ENCODE data around the gene SC5D. TPM values are rescaled to one million over a fixed set of nuclear protein-coding genes. Genes with fewer than 3 reads are reported as not detected.

The SC5D gene
- total RNA-seq, 2 donors from 2014 or later, result 24.7 to 29.7 TPM

GRCh38 chr11:121300313-121300971, 7.9 kb downstream of the SC5D start:
- H3K4me1 Mint-ChIP-seq, result peaks cover 29% of the 10 kb centered on the region
- peaks cover 6% of the 10 kb centered on the region for H3K36me3 Mint-ChIP-seq (ENCODE audit: low read depth)
- H3K27ac Mint-ChIP-seq, result no peak overlapping the region
- no peak overlapping the region for H3K4me3 Mint-ChIP-seq
- ATAC-seq (no peak), DNase-seq (no peak)
- no peaks in the 10 kb centered on the region for H3K9me3 ChIP-seq (ENCODE audit: control insufficient read depth, low read length, poor library complexity, severe bottlenecking)
- H3K27me3 Mint-ChIP-seq, result no peaks in the 10 kb centered on the region

DNA sequence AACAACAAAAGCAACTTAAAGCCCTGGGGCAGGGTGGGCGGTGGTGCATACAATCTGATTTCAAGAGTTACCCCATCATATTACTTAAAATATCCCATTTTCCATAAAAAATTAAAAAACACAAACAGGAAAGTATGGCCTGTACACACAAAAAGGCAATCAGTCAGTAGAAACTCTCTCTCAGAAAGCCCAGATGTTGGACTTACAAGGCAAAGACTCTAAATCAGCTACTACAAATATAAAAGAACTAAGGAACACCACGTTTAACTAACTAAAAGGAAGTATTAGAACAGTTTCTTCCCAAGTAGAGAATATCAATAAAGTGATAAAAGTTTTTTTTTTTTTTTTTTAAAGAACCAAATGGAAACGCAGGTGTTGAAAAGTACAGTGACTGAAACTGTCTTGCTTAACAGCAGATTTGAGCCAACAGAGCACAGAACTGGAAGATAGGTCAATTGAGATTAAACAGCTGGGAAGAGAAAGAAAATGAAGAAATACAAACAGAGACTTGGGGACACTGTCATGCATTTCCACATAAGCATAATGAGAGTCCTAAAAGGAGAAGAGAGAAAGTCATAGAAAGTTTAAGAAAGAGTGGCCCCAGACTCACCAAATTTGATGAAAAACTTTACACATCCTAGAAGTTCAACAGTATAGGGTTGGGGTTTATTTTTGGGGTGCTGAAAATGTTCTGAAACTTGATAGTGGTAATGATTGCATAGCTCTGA, 8.6 kb downstream of the SC5D start:
- H3K4me1 Mint-ChIP-seq, result peaks cover 25% of the 10 kb centered on the region
- H3K36me3 Mint-ChIP-seq (ENCODE audit: low read depth), result peaks cover 6% of the 10 kb centered on the region
- no peaks in the 10 kb centered on the region for H3K9me3 ChIP-seq (ENCODE audit: control insufficient read depth, low read length, poor library complexity, severe bottlenecking)
- no peaks in the 10 kb centered on the region for H3K27me3 Mint-ChIP-seq
- no peak overlapping the region for H3K4me3 Mint-ChIP-seq
- peak overlapping the region; percentile 74 for H3K27ac Mint-ChIP-seq
- ATAC-seq (no peak), DNase-seq (no peak)

- Mint-ChIP-seq H3K4me1 (peaks cover 14% of the 10 kb centered on the region), H3K36me3 (ENCODE audit: low read depth) (peaks cover 7% of the 10 kb centered on the region), H3K27ac (peak overlapping the region; percentile 51), H3K4me3 (no peak overlapping the region), H3K27me3 (no peaks in the 10 kb centered on the region)
- DNase-seq (no peak), ATAC-seq (no peak)
- no peaks in the 10 kb centered on the region for H3K9me3 ChIP-seq (ENCODE audit: control insufficient read depth, low read length, poor library complexity, severe bottlenecking)
These were observed 12.2 kb downstream of the SC5D start for GRCh38 chr11:121304759-121305158.

DNA sequence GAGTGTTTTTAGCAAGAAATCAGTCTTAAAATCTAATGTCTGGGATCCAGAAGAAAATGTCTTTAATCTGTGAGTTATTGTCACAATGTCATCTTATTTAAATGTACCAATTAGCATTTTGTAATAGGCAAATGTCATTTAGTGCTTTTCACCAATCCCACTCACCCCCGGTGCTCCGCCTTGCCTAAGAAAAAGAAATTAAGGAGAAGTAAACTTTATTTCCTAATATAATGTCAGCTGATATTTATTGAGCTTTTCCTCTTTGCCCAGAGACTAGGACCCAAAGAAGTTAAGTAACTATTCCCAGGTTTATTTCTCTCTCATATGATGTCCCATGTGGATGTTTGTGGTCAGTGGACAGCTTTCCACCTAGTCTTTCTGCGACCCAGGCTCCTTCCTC, 16.2 kb downstream of the SC5D start:
- Mint-ChIP-seq H3K4me3 (no peak overlapping the region), H3K27me3 (no peaks in the 10 kb centered on the region), H3K27ac (no peak overlapping the region), H3K4me1 (peaks cover 3% of the 10 kb centered on the region), H3K36me3 (ENCODE audit: low read depth) (peaks cover 9% of the 10 kb centered on the region)
- no peaks in the 10 kb centered on the region for H3K9me3 ChIP-seq (ENCODE audit: control insufficient read depth, low read length, poor library complexity, severe bottlenecking)
- DNase-seq, result no peak
- no peak for ATAC-seq

DNA sequence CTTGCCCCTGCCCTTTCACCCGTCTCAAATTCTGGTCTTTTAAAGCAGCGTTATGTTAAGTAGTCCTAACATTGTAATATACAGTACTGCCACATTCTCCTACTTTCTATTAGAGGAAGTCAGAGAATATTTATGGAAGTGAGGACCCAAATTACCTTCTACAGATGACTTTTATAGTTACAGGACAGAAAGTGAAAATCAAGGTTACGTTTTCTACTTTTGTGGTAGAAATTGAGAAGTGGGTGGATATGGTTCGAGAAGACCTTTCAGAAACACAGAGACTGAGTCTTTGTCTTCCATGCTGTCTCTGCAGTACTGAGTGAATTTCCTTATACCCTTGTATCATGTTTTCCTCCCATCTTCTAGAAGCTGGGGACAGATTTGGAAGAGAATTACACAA, 17.1 kb downstream of the SC5D start:
- DNase-seq, result no peak
- H3K9me3 ChIP-seq (ENCODE audit: control insufficient read depth, low read length, poor library complexity, severe bottlenecking), result no peaks in the 10 kb centered on the region
- H3K4me3 Mint-ChIP-seq, result no peak overlapping the region
- no peaks in the 10 kb centered on the region for H3K27me3 Mint-ChIP-seq
- ATAC-seq, result no peak
- H3K36me3 Mint-ChIP-seq (ENCODE audit: low read depth), result peaks cover 9% of the 10 kb centered on the region
- peaks cover 3% of the 10 kb centered on the region for H3K4me1 Mint-ChIP-seq
- H3K27ac Mint-ChIP-seq, result no peak overlapping the region

DNA sequence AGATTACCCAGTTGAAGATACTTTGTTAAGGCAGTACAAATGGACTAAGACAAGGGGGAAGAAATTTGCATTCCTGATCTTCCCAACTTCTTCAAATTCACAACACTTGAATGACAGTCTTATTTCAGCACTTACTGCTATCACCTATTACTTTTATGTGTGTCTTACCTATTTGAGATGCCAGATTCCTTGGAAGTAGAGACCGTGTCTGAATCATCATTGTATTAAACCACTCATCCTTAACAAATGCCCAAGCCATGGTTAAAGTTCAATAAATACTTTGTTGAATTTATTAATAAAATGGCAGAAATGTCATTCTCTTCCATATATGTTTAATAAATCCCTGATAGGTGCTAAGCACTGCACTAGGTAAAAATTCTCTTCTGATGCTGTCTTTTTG, 18.3 kb downstream of the SC5D start:
- Mint-ChIP-seq H3K4me1 (peaks cover under 1% of the 10 kb centered on the region), H3K4me3 (no peak overlapping the region), H3K27me3 (no peaks in the 10 kb centered on the region), H3K27ac (peak overlapping the region; percentile 21), H3K36me3 (ENCODE audit: low read depth) (peaks cover 6% of the 10 kb centered on the region)
- DNase-seq, result no peak
- no peak for ATAC-seq
- H3K9me3 ChIP-seq (ENCODE audit: control insufficient read depth, low read length, poor library complexity, severe bottlenecking), result no peaks in the 10 kb centered on the region

DNA sequence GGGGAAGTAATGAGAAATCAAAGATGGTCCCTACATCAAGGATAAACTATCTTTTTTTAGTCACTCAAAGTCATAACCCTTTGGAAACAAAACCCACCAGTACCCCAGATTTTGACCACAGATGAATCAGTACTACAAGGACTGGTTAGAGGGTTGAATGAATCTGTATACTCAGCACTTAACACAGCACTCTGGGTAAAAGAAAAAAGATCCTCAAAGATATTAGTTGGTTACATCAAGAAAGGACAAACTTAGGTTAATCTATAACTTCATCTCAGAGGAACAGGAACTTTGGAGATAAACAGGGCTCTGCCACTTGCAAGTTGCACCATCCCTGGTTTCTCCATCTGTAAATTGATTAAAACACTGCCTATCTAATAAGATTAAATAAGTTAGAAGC, 18.8 kb downstream of the SC5D start:
- Mint-ChIP-seq H3K4me1 (peaks cover 3% of the 10 kb centered on the region), H3K27ac (peak overlapping the region; percentile 21)

DNA sequence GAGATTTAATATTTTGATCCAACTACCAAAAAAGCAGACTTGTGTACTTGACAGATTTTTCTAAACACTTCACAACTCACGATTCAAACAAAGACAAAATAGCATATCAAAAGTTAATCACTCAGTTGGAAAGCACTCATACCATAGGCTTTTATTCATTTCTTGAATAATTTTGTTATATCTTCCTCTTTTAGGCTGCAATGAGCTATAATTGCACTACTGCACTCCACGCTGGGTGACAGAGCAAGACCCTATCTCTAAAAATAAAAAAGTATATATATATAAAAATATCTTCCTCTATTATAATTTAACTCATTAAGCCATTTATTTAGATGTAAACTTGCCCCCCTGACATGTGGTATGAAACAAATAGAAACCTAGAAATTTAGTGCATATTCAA, 19.9 kb downstream of the SC5D start:
- peaks cover 3% of the 10 kb centered on the region for H3K4me1 Mint-ChIP-seq
- H3K27ac Mint-ChIP-seq, result no peak overlapping the region
- no peaks in the 10 kb centered on the region for H3K27me3 Mint-ChIP-seq
- no peaks in the 10 kb centered on the region for H3K9me3 ChIP-seq (ENCODE audit: control insufficient read depth, low read length, poor library complexity, severe bottlenecking)
- DNase-seq (no peak), ATAC-seq (no peak)
- peaks cover 2% of the 10 kb centered on the region for H3K36me3 Mint-ChIP-seq (ENCODE audit: low read depth)
- H3K4me3 Mint-ChIP-seq, result no peak overlapping the region

More for the DNA sequence above, 18.8 kb downstream of the SC5D start:
- no peak for ATAC-seq
- H3K4me3 Mint-ChIP-seq, result no peak overlapping the region
- no peaks in the 10 kb centered on the region for H3K27me3 Mint-ChIP-seq
- DNase-seq, result no peak
- H3K9me3 ChIP-seq (ENCODE audit: control insufficient read depth, low read length, poor library complexity, severe bottlenecking), result no peaks in the 10 kb centered on the region
- peaks cover 4% of the 10 kb centered on the region for H3K36me3 Mint-ChIP-seq (ENCODE audit: low read depth)

- DNase-seq (no peak), ATAC-seq (peak; percentile 78)
- H3K4me1 Mint-ChIP-seq, result peaks cover 25% of the 10 kb centered on the region
- H3K9me3 ChIP-seq (ENCODE audit: control insufficient read depth, low read length, poor library complexity, severe bottlenecking), result no peaks in the 10 kb centered on the region
- no peaks in the 10 kb centered on the region for H3K36me3 Mint-ChIP-seq (ENCODE audit: low read depth)
- peaks cover 7% of the 10 kb centered on the region for H3K27me3 Mint-ChIP-seq
- H3K27ac Mint-ChIP-seq, result peak overlapping the region; percentile 86
- H3K4me3 Mint-ChIP-seq, result no peak overlapping the region
These were observed 26.6 kb downstream of the SC5D start for GRCh38 chr11:121318848-121319834.

DNA sequence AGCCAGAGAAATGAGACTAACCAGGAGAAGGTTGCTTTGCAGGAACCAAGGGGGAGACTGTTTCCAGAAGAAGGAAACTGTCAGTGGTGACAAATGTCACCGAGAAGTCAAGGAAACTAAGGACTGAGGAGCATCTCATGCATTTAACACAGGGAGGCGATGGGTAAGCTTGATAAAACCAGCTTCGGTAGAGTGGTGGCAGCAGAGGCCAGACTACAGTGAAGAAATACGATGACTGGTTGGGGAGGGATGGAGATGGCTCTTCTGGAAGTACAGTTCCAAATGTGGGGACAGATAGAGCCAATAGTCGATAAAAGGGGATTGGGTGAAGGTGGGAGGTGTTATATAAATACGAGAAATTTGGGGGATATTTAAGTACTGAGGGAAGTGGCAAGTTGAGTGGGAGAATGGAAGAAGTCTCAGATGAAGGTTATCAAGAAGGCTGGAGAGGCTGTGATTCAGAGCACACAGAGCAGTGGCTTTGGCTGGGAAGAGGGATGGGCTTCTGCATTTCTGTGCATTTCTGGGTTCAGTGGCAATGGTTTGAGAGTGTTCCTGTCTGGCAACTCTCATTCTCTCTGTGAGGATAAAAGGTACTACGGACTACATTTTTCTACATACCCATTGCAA, 29.2 kb downstream of the SC5D start:
- no peaks in the 10 kb centered on the region for H3K9me3 ChIP-seq (ENCODE audit: control insufficient read depth, low read length, poor library complexity, severe bottlenecking)
- H3K27me3 Mint-ChIP-seq, result peaks cover 7% of the 10 kb centered on the region
- peaks cover 29% of the 10 kb centered on the region for H3K4me1 Mint-ChIP-seq
- peak overlapping the region; percentile 41 for H3K27ac Mint-ChIP-seq
- DNase-seq (no peak), ATAC-seq (peak; percentile 72)
- H3K36me3 Mint-ChIP-seq (ENCODE audit: low read depth), result no peaks in the 10 kb centered on the region
- peak overlapping the region; percentile 33 for H3K4me3 Mint-ChIP-seq

- Mint-ChIP-seq H3K27me3 (peaks cover 7% of the 10 kb centered on the region), H3K4me1 (peaks cover 29% of the 10 kb centered on the region), H3K4me3 (no peak overlapping the region), H3K36me3 (ENCODE audit: low read depth) (no peaks in the 10 kb centered on the region), H3K27ac (no peak overlapping the region)
- ATAC-seq (no peak), DNase-seq (no peak)
- H3K9me3 ChIP-seq (ENCODE audit: control insufficient read depth, low read length, poor library complexity, severe bottlenecking), result no peaks in the 10 kb centered on the region
These were observed 30.6 kb downstream of the SC5D start for GRCh38 chr11:121323046-121323607.

- Mint-ChIP-seq H3K27me3 (peaks cover 4% of the 10 kb centered on the region), H3K4me3 (no peak overlapping the region), H3K4me1 (peaks cover 15% of the 10 kb centered on the region), H3K36me3 (ENCODE audit: low read depth) (no peaks in the 10 kb centered on the region), H3K27ac (no peak overlapping the region)
- H3K9me3 ChIP-seq (ENCODE audit: control insufficient read depth, low read length, poor library complexity, severe bottlenecking), result no peaks in the 10 kb centered on the region
- no peak for DNase-seq
- no peak for ATAC-seq
These were observed 33.7 kb downstream of the SC5D start for GRCh38 chr11:121326230-121326629.

Measured in T-helper 17 cell (primary cell).